Thyroid gland (tissue), 4 donors: Measurements from ENCODE around the gene USH1G.

Experiments
- CTCF ChIP-seq, 6 experiments: fragments of 200-600 bp in 3 of 6; fragments of 450-650 bp in 3 of 6; sonication (generic) in 3 of 6; IDR thresholded peaks; one replicate each; pipeline ENCODE4 v1.5.1; 2016 to 2019; ENCODE audit warnings: antibody characterized with exemption in 6 of 6, mild to moderate bottlenecking in 2 of 6, inconsistent platforms in 1 of 6, moderate library complexity in 1 of 6
- POLR2A ChIP-seq, 2 donors: fragments of 450-650 bp; IDR thresholded peaks; one replicate each; pipeline ENCODE4 v1.6.1; 2017; ENCODE audit warnings: antibody characterized with exemption in 2 of 2, mild to moderate bottlenecking in 2 of 2, moderate library complexity in 1 of 2

DNA sequence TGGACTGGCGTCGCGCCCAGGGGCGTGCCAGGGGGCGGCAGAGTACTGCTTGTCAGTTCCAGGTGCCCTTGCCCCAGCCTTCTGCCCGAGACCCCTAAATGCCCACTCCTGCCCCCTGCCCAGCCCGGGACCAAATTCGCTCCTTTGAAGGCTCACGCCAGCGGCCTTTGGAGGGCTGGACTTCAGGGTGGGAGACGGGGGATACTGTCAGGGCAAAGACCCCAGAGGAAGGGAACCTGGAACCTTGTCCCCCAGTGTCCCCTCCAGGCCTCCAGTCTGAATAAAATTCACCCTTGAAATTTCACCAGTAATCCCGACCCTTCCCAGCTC lies 13.4 kb upstream of the USH1G start:
- no peak for TF ChIP-seq CTCF (IDR thresholded peaks at IDR 0.05)
- no peak for TF ChIP-seq POLR2A (IDR thresholded peaks at IDR 0.05)
